Activated CD4-positive, alpha-beta T cell treated with anti-CD3 and anti-CD28 coated beads, Interleukin-2, amount 50 U/mL, for 24 hours (primary cell): ENCODE results near the gene CTF1.

ENCODE experiments used
- DNase-seq, 2 donors: peaks; one replicate each; pipeline ENCODE4 v3.0.0-alpha.2; 2020; ENCODE audit warnings: low read depth in 1 of 2, low spot score in 1 of 2

The CTF1 gene

GRCh38 chr16:30907064-30907463 is 10.7 kb downstream of the CTF1 start:
- no peak for DNase-seq

DNA sequence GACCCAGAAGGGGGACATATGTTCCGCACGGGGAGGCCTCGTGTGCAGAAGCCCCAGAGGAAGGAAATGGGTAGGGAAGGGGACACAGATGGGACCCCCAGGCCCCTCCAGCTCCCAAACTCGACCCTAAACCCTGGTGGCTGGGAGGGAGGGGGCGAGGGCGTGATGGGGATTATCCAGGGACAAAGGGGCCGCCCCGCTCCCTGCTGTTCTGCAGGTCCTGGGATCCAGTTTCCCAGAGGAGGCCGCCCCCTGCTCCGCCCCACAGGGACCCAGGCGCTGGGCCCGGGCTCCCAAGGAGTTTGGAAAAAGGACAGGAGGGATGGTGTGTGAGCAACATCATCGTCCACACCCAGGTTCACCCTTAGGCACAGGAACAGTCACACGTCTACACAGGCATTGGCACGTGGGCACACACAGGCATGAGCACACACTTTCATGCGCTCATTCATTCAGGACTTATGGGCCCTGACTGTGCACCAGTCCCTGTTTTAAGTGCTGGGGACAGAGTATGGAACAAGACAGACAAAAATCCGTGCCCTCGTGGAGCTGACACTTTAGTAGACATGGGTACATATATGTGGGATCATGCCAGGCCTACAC is 14.1 kb downstream of the CTF1 start:
- DNase-seq: no peak

DNA sequence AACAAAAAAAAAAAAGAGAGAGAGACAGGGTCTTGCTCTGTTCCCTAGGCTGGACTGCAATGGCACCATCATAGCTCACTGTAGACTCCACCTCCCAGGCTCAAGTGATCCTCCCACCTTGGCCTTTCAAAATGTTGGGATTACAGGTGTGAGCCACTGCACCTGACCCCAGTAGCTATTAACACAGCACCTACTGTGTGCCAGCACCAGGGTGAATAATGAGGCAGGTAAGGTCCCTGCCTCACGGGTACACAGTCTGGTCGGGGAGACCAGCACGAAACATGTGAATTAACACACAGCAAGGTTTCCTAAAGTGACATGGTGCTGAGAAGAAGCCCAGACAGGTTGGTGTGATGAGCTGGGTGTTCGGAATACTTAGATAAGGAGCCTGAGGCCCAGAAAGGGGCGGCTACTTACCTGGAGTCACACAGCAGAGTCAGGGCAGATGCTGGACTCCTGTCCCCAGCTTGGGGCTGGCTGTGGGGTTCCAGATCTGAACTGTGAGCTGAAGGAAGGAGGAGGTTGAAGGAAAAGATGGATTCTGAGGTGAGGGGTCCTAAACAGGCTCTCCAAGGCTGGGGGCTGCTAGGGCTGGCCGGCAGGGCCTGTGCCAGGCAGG is 16.5 kb downstream of the CTF1 start:
- no peak for DNase-seq

- DNase-seq: no peak
Observed at GRCh38 chr16:30914830-30915229, 18.4 kb downstream of the CTF1 start.

- DNase-seq: no peak
Observed at GRCh38 chr16:30918614-30919013, 22.2 kb downstream of the CTF1 start.

DNA sequence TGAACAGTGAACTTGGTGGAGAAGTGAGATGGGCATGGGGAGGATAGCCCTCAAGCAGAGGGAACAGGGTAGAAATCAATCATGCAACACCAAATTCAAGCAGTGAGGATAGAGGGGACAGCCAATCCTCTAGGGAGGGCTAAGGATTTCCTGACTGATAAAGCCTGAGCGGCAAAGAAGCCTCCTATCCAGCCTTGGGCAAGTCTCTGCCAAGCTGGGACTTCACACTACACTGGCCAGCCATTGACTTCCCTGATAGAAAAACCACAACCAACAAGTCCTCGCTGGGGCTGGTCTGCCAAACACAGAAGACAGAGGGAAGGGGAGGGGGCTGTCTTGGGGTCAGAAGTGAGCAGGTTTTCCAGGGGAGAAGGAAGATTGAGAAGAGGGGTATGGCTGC is 24.5 kb downstream of the CTF1 start:
- DNase-seq: no peak

DNA sequence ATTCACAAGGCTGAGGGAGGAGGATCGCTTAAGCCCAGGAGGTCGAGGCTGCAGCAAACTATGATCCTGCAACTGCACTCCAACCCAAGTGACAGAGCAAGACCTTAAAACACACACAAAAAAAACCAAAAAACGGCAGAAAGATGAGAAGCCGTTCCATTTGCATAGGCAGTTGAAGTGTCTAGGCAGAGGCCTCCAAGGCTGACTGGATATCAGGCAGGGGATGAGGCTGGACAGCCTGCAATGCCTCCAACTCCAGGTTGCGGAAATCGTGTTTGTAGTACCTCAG is 25.0 kb downstream of the CTF1 start:
- no peak for DNase-seq

DNA sequence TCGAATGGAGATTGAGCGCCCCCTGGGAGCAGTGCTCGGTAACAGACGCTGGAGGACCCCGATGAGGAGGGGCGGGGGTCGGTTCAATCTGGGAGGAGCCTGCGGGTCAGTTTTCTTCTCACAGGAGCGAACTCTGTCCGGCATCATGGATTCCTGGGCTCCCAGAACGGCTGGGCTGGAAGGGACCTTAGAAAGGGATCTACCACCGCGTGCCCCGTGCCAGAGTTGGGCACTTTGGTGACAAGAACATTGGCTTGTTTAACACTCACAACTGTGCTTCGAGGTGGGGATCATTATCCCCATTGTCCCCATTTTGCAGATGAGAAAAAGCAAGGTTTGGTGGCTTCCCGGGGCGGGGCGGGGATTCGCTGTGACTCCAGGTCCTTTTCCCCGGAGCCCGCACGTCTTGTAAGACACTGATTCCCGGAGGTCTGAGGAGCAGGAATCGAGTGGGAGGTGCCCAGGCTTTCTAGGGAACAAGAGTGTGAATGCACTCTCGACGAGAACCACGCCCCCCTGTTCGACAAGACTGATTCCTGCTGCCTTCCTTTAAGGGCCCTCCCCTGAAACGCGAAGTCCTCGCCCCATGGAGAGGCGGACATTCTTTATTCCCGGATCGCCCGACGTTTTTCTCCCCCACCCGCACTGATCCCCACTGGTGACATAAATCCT is 25.5 kb downstream of the CTF1 start:
- peak; percentile 75 to 83 for DNase-seq

GRCh38 chr16:30922420-30922959 is 26.1 kb downstream of the CTF1 start:
- DNase-seq: peak; percentile 96 to 99

DNA sequence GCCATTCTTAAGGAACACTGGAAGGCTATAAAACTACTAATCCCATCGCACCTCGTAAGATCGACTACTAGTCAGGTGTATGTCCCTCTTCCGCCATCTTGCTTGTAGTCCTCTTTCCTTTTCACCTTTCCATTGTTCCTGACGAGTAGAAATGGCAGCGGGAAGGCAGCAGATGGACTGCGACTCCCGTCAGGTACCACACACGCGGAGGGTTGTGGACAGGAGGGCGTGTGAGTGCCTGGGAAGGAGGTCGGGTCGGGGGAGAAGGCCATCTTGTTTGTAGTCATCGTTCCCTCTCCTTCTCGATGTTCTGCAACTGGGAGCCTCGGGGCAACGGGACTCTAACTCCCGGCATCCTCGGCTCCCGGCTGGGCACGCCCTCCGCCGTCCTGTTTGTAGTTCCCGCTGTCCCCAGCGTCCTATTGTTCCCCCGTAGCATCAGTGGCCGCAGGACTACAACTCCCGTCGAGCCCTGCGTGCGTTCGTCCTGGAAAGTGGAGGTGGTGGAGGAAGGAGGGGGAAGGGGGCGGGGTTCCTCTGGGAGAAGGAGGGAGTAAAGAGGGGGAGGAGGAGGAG is 26.6 kb downstream of the CTF1 start:
- DNase-seq: peak; percentile 82 to 95

- DNase-seq: no peak
Observed at GRCh38 chr16:30923554-30924075, 27.2 kb downstream of the CTF1 start, which contains the start of gene FBXL19. TSS of gene FBXL19 (plus strand) at chr16:30923572. CDS start at chr16:30925755, 2,183 bp downstream.

GRCh38 chr16:30924076-30924912 is 27.9 kb downstream of the CTF1 start:
- DNase-seq: no peak

DNA sequence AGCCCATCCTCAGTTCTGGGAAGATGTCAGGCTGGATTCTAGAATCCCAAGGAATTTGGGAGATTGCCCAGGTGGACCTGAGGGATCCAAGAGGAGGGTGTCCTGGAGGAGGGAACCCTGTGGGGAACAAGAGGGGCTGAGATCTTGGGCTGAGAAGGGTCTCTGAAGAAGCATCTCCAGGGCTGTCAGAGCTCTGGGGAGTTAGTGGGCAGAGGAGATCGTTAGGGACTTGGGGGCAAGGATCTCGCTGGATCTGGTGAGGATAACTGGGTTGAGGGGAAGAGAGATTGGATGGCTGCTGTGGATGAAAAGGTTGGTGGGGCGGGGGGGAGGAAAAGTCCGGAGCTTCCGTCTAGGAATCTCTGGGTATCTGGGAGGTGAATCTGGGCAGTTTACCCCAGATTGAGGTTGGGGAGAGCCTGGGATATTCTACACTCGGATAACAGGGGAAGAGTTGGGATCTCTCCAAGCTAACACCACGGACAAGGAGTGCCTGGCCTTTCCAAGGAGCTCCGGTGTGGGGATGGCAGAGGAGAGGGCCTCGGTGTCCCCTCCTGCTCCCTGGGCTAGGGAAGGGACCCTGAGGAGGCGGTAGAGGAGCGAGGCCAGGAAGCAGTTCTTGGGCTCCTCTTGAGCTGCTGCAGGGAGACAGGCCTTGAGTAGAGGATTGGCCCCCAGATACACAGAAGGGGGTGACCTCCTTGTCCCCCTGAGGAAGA is 28.7 kb downstream of the CTF1 start:
- no peak for DNase-seq

DNA sequence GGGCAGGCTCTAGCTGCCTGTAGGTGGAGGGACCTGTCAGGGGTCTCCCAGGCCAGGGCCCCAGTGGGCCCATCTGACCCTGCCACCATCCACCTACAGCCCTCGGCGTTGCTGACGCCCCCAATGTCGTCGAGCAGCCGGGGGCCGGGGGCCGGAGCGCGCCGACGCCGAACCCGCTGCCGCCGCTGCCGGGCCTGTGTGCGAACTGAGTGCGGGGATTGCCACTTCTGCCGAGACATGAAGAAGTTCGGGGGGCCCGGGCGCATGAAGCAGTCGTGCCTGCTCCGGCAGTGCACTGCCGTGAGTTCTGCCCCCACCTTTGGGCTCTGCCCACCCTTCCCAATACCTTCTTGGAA is 29.2 kb downstream of the CTF1 start:
- DNase-seq: no peak

GRCh38 chr16:30925995-30926811 is 29.8 kb downstream of the CTF1 start:
- DNase-seq: no peak

- DNase-seq: no peak
Observed at GRCh38 chr16:30926937-30927788, 30.7 kb downstream of the CTF1 start.

DNA sequence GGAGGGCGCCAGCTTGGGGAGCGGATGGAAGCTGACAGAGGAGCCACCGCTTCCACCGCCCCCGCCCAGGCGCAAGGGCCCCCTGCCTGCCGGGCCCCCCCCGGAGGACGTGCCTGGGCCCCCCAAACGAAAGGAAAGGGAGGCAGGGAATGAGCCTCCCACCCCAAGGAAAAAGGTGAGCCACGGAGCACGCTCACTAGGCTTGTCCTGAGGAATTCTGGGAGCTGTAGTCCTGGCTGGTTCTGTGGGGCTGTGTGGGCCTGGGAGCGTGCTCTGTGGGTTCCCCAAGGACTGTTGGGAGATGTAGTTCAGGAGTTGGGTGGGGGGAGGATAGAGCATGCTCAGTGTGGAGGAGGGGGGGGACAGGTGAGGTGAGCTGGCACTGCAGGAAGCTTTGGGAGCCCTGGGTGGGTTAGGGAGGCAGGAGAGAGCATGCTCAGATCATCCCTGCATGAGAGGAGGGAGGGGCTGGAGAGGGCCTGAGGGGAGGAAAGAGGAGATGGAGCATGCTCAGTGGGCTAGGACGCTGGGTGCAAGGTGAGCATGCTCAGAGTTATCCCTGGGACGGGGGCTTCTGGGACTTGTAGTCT is 31.5 kb downstream of the CTF1 start:
- DNase-seq: no peak

DNA sequence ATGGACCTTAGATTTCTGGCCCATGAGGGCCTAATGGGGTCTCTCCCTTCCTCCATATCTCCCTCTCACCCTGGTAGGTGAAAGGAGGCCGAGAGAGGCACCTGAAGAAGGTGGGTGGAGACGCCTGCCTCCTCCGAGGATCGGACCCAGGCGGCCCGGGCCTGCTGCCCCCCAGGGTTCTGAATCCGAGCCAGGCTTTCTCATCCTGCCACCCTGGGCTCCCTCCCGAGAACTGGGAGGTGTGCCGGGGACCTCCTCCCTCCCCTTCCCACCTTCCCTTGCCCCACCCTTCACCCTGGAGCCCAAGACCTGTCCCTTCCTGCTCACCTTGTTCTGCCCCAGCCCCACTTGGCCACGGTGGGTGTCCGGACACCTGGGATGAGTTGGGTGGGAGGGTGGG is 32.0 kb downstream of the CTF1 start:
- DNase-seq: no peak
